Keratinocyte (primary cell): ENCODE data around the gene INPP4B.

Experiments used
- EZH2 ChIP-seq: IDR thresholded peaks from one replicate; pipeline ENCODE4 v1.6.1; 2012; ENCODE audit warnings: inconsistent platforms, mild to moderate bottlenecking, low read length, moderate library complexity
- TF ChIP-seq, protein P1 (sequence below), 3 experiments: IDR thresholded peaks in 1 of 3; conservative IDR thresholded peaks in 1 of 3; optimal IDR thresholded peaks in 1 of 3; 2 replicates in 2 of 3; 3 replicates in 1 of 3; pipeline versions ENCODE3 to v1.5.1; 2011; ENCODE audit warnings: low read length in 3 of 3, mild to moderate bottlenecking in 3 of 3, moderate library complexity in 2 of 3, control low read depth in 1 of 3, inconsistent platforms in 1 of 3; ENCODE audit not compliant: insufficient read depth in 2 of 3; ENCODE audit errors: extremely low read depth in 1 of 3

DNA sequence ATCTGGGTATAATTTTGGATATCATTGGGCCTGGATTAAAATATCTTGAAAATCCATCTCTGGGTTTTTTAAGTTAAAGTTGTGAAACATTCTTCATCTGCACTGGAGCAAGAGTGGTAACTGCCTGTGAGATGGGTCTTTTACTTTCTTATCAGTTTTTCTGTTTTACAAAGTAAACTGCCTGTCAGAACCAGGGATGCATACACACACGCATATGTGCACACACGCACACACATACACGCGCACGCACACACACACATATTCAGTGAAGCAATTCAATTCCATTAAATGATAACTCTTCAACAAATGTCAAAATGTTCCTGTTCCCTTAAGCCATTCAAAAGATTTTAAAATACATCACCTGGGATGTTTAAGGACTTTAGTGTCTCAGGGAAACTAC, 515.8 kb downstream of the INPP4B start:
- TF ChIP-seq, protein P1, sequence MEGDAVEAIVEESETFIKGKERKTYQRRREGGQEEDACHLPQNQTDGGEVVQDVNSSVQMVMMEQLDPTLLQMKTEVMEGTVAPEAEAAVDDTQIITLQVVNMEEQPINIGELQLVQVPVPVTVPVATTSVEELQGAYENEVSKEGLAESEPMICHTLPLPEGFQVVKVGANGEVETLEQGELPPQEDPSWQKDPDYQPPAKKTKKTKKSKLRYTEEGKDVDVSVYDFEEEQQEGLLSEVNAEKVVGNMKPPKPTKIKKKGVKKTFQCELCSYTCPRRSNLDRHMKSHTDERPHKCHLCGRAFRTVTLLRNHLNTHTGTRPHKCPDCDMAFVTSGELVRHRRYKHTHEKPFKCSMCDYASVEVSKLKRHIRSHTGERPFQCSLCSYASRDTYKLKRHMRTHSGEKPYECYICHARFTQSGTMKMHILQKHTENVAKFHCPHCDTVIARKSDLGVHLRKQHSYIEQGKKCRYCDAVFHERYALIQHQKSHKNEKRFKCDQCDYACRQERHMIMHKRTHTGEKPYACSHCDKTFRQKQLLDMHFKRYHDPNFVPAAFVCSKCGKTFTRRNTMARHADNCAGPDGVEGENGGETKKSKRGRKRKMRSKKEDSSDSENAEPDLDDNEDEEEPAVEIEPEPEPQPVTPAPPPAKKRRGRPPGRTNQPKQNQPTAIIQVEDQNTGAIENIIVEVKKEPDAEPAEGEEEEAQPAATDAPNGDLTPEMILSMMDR (optimal IDR thresholded peaks at IDR 0.05 in 1 of 3, IDR thresholded peaks at IDR 0.05 in 1 of 3, conservative IDR thresholded peaks at IDR 0.05 in 1 of 3; ENCODE audit: extremely low read depth in 1 of 3, insufficient read depth in 2 of 3, low read length in 3 of 3) = no peak
- TF ChIP-seq EZH2 = no peak
